Hematopoietic multipotent progenitor cell treated with erythropoietin and hydrocortisone succinate and interleukin-3 and kit ligand, for 6 days (in vitro differentiated cells): ENCODE results near the gene CHST13.

ENCODE experiments used
- DNase-seq: peaks from one replicate; pipeline ENCODE4 v3.0.0-alpha.2; 2015

Gene CHST13

DNA sequence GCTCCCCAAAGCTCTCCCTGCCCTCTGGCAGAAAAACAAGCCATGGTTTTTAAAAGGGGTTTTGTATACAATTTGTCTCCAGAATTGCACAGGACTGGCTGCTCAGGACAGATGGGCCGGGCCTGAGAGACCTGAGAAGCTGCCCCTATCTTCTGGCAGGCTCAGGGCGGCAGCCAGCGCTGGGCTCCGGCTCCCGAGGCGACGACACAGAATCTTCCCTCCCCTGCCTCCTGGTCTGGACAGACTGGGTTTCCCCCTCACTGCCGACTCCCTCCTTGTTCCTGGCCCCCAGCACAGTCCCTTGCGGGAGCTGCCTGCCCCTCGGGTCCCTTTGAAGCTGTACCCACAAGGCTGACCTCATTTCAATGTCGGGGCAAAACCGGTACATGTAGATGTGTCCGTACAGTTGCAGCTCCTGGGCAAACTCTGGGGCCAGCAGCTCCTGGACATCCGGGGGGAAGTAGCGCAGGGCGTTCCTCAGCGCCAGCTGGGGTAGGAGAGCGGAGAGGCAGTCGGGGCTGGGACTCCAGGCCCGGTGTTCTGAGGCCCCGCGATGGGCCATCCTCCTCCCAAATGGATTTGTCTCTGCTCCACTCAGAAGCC is 13.5 kb upstream of the CHST13 start:
- no peak for DNase-seq

DNA sequence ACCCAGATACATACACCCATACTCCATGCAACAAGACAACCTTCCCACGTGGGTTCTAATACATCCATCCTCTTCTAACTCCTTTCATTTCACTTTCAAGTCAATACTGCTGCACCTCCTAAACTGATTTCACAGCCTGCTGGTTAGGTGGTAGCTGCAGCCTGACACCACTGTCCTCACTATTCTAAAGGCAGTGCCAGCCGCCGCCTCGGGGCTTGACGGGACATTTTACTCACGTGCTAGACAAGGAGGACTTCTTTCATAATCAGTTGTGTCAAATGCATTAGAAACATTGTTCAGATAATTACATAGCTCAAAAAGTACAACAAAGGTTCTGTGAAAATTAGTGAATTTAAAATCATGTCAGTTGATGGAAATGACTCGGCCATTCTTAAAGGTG is 12.7 kb upstream of the CHST13 start:
- no peak for DNase-seq

DNA sequence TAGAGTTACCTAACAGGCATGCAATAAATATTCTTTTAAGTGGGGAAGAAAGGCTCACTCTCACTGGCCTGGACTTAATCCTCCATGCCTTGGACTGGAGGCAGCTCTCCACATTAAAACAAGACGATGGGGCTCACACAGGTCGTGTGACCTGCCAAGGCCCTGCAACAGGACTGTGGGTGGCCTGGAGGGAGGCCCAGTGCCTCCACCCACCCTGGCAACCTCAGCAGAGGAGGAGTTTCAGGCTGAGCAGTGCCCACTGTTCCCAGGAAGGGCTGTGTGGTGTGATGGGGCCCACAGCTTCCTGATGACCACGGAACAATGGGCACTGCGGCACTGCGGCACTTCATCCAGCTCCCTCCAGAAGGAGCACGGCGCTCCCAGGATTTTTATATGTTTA is 11.9 kb upstream of the CHST13 start:
- no peak for DNase-seq

DNA sequence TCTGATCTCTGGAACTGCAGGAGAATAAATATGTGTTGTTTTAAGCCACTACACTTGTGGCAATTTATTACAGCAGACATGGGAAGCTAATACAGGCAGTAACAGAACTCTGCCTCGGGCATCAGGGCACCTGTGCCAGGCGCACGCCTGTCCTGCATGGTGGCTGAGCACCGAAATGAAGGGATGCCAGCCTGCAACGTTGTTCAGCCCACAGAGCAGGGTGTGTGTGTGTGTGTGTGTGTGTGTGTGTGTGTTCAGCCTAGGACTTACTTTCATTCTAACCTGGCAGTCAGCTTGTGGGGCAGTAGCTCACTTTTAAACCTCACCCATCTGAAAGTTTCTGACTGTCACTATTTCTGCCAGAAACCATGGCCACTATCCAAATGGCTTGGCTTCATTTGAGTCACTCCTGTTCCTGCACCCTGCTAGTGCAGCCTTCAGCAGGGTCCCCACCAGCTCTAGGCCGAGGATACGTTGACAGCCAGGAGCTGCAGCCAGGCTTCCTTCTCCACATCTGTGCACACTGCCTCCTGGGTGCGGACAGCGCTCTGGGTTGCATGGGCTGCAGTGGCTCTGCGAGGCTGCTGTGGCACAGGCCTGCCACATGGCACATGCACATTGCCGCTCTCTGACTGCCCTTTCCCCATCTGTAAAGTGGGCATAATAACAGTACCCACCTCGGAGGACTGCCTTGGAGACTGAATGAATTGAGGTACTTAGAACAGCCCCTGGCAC is 10.9 kb upstream of the CHST13 start:
- no peak for DNase-seq

DNA sequence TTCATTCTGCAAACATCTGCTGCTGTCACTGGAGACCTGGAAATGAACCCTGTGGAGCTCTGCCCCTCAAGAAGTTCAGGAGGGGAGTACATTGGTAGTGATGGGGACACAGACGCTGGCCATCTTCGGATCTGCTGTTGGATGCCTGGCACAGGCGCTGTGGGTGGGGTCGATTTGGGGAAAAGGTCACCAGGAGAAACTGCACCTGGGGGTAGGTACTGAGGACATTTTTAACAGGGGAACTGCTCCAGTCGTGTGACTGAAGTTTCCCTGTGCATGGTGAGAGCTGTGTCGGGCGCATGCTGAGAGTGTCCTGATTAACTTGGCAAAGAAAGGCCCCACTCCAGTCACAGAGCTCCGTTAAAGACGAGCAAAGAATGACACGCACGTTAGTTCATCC is 9.8 kb upstream of the CHST13 start:
- DNase-seq, result no peak

DNA sequence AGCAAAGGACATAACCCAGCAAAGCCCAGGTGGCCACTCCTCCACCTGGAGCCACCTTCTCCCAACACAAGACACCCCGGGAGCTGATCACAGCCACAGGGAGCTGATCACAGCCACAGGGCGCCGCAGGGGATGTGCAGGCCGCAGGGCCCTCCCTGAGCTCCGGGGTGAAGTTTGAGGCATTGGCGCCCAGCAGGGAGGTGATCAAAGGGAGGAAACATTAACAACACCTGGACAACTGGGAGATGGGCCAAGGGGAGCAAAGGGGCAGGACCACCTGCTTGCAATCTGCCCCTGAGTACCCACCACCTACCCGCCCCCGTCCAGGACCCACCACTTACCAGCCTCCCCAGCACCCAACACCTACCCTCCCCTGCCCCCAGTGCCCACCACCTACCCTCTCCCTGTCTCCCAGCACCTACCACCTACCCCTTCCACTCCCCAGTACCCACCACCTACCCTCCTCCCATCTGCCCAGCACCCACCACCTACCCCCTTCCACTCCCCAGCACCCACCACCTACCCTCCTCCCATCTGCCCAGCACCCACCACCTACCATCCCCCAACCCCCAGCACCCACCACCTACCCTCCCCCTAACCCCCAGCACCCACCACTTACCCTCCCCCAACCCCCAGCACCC is 8.8 kb upstream of the CHST13 start:
- no peak for DNase-seq

DNA sequence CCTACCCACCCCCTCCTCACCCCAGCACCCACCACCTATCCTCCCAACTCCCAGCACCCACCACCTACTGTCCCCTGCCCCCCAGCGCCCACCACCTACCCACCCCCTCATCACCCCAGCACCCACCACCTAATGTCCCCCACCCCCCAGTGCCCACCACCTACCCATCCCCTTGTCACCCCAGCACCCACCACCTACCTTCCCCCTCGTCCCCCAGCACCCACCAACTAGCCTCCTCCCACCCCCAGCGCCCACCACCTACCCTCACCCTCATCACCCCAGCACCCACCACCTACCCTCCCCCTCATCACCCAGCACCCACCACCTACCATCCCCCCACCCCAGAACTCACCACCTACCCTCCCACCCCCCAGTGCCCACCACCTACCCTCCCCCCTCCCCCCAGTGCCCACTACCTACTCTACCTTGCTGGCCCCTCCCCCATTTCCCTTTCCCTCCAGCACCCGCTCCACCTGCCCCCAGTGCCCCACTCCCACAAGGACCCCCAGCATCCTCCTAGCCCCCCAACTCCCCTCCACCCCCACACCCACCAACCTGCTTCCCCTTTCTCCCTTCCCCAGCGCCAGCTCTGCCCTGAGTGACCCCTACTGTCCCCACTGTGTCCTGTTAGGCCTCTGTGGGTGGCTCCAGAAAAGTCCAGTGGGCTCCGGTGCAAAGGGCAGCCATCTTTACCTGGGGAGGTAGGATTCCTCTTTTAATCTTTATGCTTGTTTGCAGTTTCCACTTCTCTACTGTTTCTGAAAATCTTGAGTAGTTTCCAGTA is 7.6 kb upstream of the CHST13 start:
- no peak for DNase-seq

DNA sequence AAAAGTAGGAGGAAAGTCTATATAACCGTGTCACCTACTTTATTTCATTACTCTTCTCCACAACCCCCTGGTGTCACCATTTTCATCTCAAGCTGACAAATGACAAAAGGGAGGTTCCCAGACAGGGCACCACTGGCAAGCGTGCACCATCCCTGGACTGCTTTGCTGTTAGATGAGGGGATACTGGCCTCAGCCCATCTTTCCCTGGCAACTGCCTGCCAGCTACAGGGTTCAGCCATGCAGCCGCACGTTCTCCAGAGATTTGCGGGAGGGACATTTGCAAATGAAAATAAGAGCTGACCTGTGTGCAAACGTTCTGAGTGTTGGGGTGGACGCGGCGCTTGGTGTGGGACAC is 7.0 kb upstream of the CHST13 start:
- no peak for DNase-seq

DNA sequence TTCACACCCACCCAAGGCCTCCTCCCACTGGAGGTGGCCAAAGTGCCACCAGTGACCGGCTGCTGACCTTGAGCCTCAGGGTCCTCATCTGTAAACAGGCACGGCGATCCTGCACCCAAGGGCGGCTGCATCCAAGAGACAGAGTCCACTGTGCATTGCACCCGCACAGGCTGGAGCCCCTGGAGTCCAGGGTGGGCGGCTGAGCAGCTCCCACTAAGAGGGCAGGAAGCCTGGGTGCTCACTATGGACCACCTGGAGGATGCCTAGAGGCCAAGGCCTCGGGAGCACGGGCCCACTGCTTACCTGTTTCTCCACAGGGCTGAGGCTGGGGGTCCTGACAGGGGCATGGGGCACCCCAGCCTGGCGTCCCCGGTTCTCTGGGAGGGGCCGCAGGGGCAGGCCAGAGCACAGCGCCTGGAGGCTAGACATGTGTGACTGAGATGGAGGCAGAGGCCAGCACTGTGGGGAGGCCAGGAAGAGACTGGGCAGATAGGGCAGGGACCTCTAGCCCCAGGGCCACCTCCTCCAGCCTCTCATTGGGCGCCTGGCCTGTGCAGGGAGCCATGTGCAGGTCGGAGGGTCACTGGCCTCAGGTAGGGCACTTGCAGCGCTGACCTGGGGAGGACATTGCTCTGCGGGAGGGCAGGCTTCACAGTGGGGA is 6.5 kb upstream of the CHST13 start, which contains the start of gene UROC1:
UROC1 (minus strand) TSS at position 483 of the 661 bp plus-strand sequence; CDS start at position 429, 54 bp downstream.
- DNase-seq, result no peak

DNA sequence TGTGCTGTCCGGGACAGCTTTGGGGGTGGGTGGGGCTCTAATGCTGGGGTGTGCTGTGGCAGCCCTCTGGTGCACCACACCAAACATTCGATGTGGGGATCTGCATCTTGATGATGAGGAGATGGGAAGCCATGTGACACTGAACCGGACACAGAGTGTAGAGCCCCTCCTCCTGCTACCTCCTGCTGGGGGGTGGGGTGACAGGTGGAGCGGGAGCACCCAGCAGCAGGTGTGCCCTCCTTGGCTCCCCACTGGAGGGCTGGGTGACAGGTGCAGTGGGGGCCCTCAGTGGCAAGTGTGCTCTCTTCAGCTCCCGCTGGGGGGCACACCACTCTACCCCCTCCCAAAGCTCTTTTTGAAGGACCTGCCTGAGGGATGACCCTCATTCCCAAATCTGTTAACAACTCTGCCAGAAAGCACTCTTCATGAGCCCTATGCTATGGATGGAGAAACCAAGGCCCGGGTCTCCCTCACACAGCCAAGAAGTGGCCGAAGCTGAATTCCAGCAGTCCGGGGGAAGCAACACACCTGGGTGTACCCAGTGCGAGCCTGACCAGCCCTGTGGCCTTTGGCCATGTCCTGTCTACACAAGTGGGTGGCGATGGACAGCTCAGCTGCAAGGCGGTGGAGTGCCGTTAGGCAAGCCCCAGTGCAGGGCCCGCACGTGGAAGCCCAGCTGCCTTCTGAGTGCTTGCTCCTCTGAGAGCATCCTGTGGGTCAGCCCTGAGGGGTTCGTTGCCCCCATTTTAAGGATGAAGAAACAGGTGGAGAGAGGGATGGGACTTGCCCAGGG is 5.8 kb upstream of the CHST13 start:
- DNase-seq, result no peak

DNA sequence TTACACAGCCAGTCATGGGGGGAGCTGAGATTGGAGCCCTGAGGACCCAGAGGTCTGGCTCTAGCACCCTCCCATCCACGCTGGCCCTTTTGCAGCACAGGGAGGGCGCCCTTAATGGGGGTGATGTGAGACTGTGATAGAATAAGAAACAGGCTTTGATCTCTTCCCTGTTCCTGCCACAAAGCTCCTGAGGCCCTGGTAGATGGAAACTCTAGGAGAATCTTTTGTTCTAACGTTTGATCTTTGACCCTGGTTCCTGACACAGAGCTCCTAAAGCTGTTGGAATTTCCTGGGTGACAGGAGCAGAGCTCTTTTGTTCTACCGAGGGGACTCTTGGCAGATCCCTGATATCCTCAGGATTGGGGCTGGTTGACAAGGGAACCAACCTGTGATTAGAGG is 5.2 kb upstream of the CHST13 start:
- no peak for DNase-seq

DNA sequence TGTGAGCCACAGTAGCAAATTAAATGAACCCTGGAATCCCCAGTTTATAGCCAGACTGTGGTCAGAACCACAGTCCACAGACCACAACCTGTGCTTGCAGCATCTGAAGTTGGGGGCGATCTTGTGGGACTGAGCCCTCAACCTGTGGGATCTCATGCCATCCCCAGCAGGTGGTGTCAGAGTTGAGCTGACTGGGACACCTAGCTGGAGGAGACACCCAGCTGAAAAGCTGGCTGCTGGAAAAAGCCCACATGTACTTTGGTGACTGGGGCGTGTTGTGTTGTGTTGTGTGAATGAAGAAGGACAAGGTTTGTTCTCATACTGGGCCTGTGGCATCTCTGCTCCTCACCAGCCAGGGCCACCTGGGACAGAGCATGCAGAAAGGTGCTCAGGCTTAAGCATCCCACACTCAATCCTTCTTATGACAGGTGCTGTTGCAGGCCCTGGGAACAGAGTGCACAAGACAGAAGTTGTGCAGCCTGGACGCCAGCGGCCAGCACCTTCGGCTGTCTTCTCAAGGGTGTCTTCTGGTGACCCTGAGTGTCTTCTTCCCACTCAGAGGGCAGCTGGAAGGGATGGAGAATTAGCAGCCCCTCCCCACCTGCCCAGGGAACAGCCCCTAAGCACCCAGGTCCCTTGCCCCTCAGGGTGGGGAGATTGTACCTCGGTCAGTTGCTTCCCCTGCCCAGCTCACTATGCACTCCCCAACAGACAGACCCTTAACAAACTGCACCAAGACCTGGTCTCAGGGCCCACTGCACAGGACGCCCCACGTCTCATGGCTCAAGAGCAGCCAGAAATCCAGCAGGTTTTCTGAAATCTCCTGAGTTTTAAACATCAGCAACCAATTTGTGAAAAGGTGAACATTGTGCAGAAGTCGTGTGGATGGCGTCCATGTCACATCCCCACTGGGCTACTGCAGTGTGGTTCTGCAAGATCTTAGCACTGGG is 4.2 kb upstream of the CHST13 start:
- no peak for DNase-seq

DNA sequence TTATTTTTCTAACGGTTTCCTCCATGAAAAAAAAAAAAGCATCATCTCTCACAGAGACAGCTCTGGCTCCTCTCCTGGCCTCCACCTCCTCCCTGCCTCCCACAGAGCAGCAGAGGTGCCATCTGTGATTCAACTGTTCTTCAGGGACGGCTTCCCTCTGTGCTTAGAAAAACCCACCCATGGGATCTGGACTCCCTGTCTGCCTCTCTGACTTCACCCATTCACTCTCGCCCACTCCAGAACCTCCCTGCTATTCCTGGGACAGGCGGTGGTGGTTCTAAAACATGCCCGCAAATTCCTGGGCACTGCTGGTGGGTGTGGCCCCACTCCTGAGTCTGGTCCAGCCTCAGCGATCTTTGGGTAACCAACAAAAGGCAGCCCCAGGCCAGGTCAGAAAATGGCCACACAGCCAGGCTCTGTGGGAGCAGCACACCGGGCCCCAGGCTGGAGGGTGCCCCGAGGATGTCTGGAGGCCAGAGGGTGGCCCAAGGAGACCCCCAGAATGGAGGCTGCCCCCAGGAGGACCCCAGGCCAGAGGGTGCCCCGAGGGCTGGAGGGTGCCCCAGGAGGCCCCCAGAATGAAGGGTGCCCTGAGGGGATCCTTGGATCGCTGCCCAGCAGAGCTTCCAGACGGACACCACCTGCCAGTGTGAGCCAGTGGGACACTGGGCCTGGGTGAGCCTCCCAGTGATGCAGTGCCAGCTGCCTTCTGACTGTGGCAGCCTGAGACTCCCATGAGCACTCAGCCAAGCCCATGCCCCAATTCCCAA is 2.6 kb upstream of the CHST13 start:
- no peak for DNase-seq

DNA sequence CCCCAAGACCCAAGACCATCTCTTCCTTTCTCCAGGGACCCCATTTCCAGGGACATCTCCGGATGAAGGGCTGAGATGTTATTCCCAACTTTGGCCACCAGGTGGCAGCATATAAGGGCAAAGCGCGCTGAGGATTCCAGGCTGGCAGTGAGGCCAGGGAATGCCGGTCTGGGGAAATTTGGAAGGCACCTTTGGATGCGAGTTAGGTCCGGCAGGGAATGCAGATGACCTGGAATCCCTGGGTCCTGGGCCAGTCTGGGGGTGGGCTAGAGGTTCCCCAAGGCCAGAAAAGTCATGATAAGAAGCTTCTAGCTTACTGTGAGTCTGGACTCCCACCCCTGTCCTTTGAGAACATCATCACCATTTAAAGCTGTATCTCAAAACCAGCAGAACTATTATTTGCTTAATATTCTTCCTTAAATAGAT is 1.6 kb upstream of the CHST13 start:
- peak; percentile 63 for DNase-seq

DNA sequence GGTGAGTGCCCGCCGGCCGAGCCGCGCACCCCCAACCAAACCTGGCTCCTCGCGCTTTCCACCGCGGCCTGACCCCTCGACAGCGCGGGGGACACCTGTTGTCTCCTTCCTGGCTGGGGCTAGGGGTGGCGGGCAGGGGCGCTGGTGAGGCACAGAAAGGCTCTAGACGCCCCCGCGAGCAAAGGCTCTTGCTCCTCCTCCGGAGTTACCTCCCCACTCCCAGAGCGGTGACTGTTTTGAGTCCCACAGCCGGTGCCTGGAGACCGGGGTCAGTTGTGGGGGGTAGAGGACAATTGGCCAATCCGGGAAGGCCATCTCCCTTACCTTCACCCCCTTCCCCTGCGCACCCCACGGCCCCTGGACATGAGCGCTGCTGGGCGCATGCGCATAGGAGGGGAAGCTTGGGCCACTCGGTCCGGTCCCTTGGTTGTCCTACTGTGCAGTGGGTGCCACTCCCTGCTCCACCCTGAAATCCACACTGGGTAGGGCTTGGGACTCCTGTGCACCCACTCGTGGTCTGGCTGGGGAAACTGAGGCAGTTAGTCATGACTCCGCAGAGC is 554 bp downstream of the CHST13 start:
- peak; percentile 60 for DNase-seq

DNA sequence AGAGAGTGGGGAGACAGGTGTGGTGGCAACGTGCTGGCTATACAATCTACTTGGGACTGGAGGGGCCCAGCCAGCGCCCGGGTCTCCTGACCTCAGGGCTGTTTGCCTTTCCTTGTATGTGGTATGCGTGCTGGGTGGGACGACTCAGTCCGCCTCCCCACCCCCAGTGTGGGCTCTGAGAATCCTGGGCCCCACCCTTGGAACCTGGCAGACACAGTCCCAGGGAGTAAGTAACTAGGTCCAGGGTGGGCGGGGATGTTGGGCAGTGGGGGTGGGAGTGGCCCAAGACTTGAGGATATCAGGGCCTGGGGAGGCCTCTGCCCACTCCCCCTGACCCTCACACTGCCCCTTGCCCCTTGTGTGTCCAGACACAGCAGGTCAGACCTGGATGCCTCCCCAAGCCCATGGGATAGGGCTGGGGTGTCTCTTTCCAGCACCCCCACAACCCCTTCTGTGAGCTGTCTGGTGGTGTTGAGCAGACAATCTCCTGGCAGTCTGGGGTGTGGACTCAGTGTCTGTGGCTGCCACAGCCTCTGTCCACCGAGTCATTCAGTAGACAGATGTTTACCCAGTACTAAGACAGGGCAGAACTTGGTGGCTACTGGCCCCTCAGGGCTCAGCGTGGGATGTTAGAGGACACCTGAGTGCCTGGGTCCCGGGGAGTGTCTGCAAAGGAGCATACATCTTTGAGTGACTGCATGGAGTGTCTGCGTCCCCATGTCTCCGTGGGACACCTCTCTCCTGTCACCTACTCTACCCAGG is 1.3 kb downstream of the CHST13 start:
- no peak for DNase-seq

DNA sequence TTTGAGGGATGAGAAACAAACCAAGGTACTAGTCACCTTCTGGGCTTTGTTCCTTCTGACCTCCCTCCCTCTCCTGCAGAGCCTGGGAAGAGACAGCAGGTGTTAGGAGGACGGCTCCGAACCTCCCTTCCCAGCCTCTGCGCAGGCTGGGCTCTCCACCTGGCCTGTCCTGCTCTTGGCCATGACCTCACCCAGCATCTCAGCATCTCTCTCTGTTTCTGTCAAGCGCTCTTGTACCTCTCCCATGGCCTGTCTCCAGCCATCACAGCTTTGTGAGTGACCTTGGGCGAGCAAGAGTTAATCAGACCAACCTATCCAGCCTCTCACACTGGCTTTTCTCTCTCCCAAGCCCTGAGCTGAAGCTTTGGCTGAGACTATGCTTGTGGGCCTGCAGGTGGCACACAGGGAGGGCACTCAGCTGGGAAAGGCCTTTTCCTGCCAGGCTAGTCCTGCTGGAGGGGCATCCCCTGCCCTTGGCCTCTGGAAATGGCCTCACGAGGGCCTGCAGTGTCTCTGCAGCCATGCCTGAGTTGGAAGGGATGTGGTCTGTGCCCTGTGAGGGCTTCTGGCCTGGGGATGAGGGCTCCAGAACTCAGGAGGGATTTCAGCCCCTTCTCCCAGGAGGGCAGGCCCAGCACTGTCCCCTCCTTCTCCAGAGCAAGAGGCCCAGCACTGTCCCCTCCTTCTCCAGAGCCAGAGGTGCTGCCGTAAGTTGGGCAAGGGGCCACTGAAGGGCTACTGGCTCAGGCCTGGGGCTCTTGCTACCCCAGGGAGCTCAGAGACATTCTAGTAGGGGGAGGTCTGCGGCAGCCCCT is 2.1 kb downstream of the CHST13 start:
- DNase-seq, result no peak

DNA sequence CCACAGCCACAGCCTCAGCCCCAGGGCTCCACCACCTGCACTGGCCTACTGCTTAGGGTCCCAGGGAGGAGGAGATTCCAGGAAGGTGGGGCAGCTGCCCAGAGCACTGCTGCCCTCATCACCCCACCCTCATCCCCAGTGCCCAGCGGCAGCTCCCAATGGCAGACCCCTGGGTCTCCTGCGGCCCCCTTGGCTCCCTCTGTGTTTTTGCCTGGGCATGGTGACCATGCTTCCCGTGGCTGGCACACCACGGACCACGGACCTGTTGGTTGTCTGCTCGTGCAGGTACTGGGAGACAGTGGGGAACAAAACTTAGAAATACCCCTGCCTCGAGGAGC is 2.7 kb downstream of the CHST13 start:
- no peak for DNase-seq
